ENCODE data around the gene KCNN3.

DNA sequence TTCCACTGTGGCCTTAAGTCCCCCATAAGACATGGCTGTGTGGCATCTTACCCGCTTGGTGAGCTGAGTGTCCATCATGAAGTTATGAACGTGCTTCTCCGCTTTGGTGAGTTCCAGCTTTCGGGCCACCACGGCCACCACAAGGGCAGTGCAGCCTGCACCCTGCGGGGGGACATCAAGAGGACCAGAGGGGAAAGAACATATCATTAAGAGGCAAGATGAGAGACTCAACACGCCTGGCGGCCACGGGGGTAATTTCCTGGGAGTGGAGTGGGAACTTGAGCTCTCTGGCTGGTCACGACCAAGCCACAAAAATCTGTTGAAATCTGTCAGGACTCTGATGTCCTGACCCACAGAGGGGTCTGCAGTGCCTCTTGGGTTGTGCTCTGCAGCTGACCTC, 144.2 kb downstream of the KCNN3 start:
- TF ChIP-seq POLR2A (IDR thresholded peaks at IDR 0.05) = no peak
- no peak for TF ChIP-seq CTCF (IDR thresholded peaks at IDR 0.05 in 8 of 11, conservative IDR thresholded peaks at IDR 0.05 in 3 of 11)
